GM18517 (cell line): ENCODE data around the gene KRTAP19-4.
"Not testable (repeated sequence)": the region's sequence is repeated elsewhere in the genome, so short reads cannot be mapped to it uniquely, and the experiment has no call there.

Experiments
- ATAC-seq: cut with Tn5 transposase; IDR thresholded peaks from one replicate; pipeline ENCODE4 v1.9.1; 2021; ENCODE audit warnings: mild to moderate bottlenecking, moderate library complexity; ENCODE audit not compliant: unreplicated experiment

Gene KRTAP19-4

DNA sequence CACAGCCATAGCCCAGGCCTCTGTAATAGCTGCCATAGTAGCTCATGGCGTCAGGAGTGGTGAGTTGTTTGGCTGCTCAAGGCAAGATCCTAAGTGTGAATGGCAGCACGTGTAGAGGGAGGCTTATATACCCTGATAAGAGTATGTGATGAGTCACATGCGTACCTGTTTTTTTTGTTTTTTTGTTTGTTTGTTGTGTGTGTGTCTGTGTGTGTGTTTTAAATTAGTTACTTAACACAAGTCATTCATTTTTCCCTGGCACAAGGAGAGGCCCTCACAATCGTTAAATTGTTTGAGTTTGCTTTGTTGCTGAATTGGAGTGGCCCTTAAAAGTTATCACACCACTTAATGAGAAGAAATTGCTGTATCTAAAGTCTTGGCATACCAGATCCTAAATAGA, at the start of gene KRTAP19-4:
KRTAP19-4 (minus strand) TSS at position 101 of the 400 bp plus-strand sequence; CDS start at position 46, 55 bp downstream.
- ATAC-seq, result no peak

GRCh38 chr21:30541764-30542163, 44.8 kb upstream of the KRTAP19-4 start, which contains the start of gene KRTAP19-6:
Gene KRTAP19-6 (minus strand): TSS chr21:30541864. CDS start chr21:30541833, 31 bp downstream.
- ATAC-seq, result no peak

GRCh38 chr21:30518876-30519275, 21.9 kb upstream of the KRTAP19-4 start:
- no peak for ATAC-seq

DNA sequence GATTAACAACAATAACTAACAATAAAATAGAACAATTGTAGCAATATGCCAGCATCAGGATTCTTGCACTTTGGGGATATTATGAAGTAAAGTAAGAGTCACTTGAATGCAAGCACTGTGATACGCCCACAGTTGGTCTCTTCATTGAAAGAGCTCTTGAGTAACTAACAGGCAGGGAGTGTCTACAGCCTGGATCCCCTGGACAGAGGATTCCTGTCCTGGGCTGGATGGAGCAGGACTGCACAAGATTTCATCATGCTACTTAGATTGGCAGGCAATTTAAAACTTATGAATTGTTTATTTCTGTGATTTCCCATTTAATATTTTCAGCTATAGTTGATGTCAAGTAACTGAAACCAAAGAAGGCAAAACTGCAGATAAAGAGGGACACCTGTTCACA, 18.7 kb upstream of the KRTAP19-4 start:
- ATAC-seq, result no peak

DNA sequence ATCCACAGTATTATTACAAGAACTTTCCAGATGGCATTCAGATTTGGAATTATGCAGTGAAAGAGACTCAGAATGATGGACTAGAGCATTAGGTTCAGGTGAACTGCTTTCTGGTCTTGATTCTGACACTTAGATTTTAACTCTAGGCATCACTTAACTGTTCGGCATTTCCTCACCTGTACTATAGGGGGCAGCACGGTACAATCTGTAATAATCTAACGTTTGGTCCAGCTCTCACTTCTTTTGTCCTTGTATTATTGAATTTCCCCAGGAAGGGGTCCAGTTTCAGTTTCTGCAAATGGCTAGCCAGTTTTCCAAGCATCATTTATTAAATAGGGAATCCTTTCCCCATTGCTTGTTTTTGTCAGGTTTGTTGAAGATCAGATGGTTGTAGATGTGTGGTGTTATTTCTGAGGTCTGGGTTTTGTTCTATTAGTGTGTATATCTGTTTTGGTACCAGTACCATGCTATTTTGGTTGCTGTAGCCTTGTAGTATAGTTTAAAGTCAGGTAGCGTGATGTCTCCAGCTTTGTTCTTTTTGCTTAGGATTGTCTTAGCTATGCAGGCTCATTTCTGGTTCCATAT, 8.7 kb upstream of the KRTAP19-4 start:
- ATAC-seq, result not testable (repeated sequence)

DNA sequence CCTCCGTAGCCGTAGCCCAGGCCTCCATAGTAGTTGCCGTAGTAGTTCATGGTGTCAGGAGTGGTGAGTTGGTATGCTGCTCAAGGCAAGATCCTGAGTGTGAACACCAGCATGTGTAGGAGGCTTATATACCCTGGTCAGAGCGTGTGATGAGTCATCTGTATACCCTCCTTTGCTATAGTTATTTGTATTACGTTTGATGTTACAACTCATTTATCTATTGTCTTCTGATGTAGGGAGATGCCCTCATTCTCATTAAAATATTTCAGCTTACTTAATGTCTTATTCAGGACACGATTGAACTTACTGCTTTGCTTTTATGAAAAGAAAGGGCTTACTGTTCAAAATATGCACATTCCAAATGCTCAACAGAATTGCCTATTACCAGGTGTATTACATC, 5.1 kb upstream of the KRTAP19-4 start, which contains the start of gene KRTAP19-5:
KRTAP19-5 (minus strand) TSS at position 101 of the 400 bp plus-strand sequence; CDS start at position 50, 51 bp downstream.
- ATAC-seq, result no peak

DNA sequence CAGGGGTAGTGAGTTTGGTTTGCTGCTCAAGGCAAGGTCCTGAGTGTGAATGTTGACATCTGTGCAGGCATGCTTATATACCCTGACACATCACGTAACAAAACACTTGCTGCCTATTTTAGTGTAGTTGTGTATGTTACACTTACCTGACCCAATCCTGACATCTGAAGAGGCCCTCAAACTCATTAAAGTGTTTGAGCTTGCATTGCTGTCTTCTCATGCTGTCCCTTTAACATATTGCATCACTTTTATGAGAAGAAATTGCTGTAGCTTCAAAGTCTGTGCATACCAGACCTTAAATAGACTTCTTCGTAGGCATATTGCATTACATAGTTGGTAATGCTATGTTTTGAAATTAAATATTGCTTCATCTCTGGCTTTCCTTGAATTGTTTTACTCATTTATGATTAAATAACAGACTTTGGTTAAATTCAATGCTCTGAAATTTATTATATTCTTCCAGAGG, 5.0 kb downstream of the KRTAP19-4 start, which contains the start of gene KRTAP19-3:
KRTAP19-3 (minus strand) TSS at position 51 of the 466 bp plus-strand sequence. CDS start 56 bp downstream, outside the sequence.
- ATAC-seq, result no peak

DNA sequence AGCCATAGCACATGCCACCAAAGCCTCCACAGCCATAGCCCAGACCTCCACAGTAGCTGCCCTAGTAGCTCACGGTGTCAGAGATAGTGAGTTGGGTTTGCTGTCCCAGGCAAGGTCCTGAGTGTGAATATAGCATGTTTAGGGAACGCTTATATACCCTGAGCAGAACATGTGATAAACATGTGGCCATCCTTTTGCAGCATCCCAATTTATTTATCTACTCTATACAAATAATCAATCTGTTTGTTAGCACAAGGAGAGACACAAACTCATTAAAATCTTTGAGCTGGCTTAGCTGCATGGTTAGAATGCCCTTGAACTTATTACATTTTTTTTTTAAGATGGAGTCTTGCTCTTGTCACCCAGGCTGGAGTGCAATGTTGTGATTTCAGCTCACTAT, 9.6 kb downstream of the KRTAP19-4 start, which contains the start of gene KRTAP19-2:
KRTAP19-2 (minus strand) TSS at position 101 of the 400 bp plus-strand sequence; CDS start at position 13, 88 bp downstream.
- ATAC-seq, result no peak

GRCh38 chr21:30486180-30486579, 10.8 kb downstream of the KRTAP19-4 start:
- ATAC-seq, result no peak

- no peak for ATAC-seq
Measured at GRCh38 chr21:30482130-30482529, 14.8 kb downstream of the KRTAP19-4 start.

DNA sequence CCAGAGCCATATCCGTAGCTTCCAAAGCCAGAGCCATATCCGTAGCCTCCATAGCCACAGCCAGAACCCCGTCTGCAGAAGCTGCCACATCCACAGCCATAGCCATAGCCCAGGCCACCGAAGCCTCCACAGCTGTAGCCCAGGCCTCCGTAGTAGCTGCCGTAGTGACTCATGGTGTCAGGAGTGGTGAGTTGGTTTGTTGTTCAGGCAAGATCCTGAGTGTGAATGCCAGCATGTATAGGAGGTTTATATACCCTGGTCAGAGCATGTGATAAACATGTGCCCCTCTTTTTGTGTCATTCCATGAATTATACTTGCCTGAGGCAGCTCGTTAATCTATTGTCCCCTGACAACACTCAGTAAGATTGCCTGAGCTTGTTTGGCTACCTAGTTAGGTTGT, 16.8 kb downstream of the KRTAP19-4 start, which contains the start of gene KRTAP19-1:
KRTAP19-1 (minus strand) TSS at position 223 of the 400 bp plus-strand sequence; CDS start at position 173, 50 bp downstream.
- ATAC-seq, result no peak

DNA sequence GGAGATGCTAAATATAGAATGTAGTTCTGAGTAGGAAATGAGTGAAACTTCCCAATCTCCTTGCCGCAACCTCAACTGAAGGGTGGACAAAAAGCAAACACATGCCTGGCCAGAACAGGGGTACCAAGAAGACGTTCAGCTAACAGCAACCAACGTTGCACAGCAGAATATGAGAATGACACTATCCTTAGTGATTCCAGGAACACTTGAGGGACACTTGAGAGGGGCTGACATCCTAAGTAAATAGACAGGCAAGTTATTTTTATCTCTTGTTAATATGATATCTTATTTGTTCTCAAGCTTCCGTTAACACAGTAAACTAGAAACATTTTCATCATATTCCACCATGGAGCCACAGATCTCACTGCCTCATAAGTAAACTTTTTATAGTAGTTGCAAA, 17.7 kb downstream of the KRTAP19-4 start:
- no peak for ATAC-seq

DNA sequence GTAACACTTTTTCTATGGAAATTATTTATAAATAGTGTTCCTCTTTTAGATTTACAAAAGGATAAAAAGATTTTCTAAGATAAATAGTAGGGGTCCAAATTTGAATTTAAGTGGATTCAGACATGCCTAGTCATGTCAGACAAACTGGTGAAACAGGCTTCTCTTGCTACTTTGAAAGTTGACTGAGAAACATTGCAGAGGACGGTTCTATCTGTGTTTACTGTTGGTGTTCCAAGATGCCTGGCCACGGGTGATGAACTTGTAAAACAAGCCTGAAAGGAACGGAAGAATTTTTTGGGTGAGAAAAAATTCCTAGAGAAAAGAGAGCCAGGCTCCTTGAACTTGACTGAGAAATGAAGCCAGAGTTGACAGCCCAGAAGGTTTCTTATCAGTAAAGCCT, 19.0 kb downstream of the KRTAP19-4 start:
- ATAC-seq, result no peak

DNA sequence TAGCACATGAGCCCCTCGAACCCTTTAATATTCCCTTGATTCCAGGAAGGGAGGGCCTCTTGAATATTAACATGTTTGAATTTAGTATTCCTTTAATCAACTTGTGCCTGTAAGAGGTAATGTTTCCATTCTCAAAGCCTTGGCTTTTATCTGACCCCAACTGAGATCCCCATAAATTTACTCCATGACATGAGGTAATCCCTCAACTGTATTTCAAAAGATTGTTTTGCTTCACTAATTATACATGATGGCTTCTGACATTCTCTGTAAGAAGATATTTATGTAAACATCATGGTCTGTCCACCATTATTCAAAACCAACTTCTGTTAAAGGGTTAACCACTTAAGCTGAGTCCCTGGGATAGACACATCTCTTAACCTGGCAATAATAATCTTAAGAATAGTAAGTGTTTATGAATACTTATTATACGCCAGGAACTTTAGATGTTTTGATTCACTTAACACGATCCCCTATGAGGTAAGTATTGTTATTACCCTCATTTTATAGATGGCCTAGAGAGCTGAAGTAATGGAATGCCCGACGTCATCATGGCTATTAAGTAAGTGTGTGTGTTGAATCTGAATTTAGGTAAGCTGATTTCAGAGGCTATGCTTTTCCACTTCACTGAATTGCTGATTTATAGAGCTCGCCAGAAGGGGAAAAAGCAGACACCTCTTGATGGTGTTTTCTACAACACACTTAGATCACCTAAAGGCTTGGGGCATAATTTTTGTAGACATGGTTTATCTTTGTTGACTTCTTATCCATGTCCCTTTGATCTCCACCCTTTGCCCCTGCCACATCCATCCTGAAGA, 27.9 kb downstream of the KRTAP19-4 start:
- no peak for ATAC-seq

DNA sequence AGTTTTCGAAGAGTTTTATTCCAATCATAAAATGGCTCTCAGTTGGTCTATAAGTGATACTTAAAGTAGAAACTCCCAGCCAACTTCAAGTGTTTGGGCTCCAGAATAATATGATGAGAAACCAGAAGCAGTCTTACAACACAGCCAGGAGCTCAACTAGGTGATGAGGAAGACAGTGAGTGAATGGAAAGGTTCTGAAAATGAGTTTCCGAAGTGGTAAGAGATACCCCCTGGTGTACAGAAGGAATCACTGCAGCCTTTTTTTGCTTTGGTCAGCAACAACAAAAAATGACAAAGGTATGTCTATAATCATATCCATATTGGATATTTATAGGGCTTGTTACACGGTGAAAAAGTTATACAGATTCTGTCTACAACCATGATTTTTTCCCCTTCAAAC, 33.3 kb downstream of the KRTAP19-4 start:
- ATAC-seq, result no peak

- ATAC-seq, result no peak
Measured at GRCh38 chr21:30448514-30448913, 48.5 kb downstream of the KRTAP19-4 start.

DNA sequence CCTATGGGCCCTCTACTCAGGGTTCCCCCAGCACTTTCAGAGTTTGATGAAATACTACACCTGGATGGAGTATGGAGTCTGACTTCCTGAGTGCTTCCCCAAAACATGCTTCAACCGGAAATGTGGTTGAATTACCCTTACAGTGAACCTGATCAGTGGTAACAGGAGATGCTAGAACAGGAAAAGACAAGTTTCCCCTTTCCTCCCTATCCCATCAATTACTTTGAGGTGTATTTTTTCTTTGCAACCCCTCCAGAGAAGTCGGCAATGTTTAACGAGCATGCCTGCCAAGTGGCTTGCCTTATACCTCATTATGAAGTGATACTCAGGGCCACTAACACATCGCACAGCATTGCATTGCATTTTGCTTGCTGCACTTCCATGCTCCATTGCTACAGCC, 49.9 kb downstream of the KRTAP19-4 start:
- ATAC-seq, result no peak
